HepG2 (cell line): Measurements from ENCODE around the gene TDRD1. TPM values are rescaled to one million over a fixed set of nuclear protein-coding genes. Genes with fewer than 3 reads are reported as not detected.

Source experiments
- DMAP1 ChIP-seq: IDR thresholded peaks from 2 replicates; pipeline ENCODE4 v1.6.1; 2016
- FOXA3 ChIP-seq: IDR thresholded peaks from 2 replicates; pipeline ENCODE4 v1.6.1; 2016; ENCODE audit warnings: missing genetic modification reagents, missing compliant biosample characterization
- GTF2F1 ChIP-seq: fragments of 150-350 bp; IDR thresholded peaks from 2 replicates; pipeline ENCODE4 v1.6.1; 2014; ENCODE audit warnings: low read length
- REL ChIP-seq: sonication (generic); formaldehyde crosslinking; conservative IDR thresholded peaks from 2 replicates; pipeline ENCODE4 v1.8.0; 2022; ENCODE audit warnings: mild to moderate bottlenecking, missing genetic modification reagents, moderate library complexity
- REPIN1 ChIP-seq: sonication (generic); formaldehyde crosslinking; IDR thresholded peaks from 2 replicates; pipeline ENCODE4 v1.8.0; 2022; ENCODE audit warnings: missing genetic modification reagents, low read depth, mild to moderate bottlenecking, borderline replicate concordance
- SIN3A ChIP-seq: IDR thresholded peaks from 2 replicates; pipeline ENCODE4 v1.6.1; 2011; ENCODE audit warnings: low read depth, mild to moderate bottlenecking, control low read depth, low read length, borderline replicate concordance
- ZNF615 ChIP-seq: sonication (generic); formaldehyde crosslinking; IDR thresholded peaks from 2 replicates; pipeline ENCODE4 v1.5.0; 2020; ENCODE audit warnings: mild to moderate bottlenecking, missing genetic modification reagents, borderline replicate concordance
- polyA plus RNA-seq, 8 experiments: library from polyadenylated mRNA; depleted of rRNA in 3 of 8; stranded (reverse) in 7 of 8; unstranded in 1 of 8; fragments of >200 nt; fragmentation: Illumina TruSeq in 4 of 8; extraction: Trizol in 4 of 8; gene quantifications; 2 replicates each; pipeline versions ENCODE4 v1.2.1 to v1.2.3, GENCODE V29; 2011 to 2016; ENCODE audit warnings: low read depth in 4 of 8, missing spikeins in 1 of 8, mixed read lengths in 1 of 8; ENCODE audit not compliant: insufficient read depth in 1 of 8
- total RNA-seq, 5 experiments: library from RNA; depleted of rRNA; stranded (reverse); fragments of >200 nt; fragmentation: Illumina TruSeq; extraction: Trizol; gene quantifications; 2 replicates each; pipeline ENCODE4 v1.2.3, GENCODE V29; 2016; ENCODE audit warnings: low read depth in 1 of 5
- TF ChIP-seq, protein P1 (sequence below): sonication (generic); formaldehyde crosslinking; IDR thresholded peaks from 2 replicates; pipeline ENCODE4 v1.4.0; 2020; ENCODE audit warnings: missing genetic modification reagents, borderline replicate concordance
- TF ChIP-seq, protein P2 (sequence below): sonication (generic); formaldehyde crosslinking; IDR thresholded peaks from 2 replicates; pipeline ENCODE4 v1.9.0; 2021; ENCODE audit warnings: missing genetic modification reagents, mild to moderate bottlenecking, borderline replicate concordance
- TF ChIP-seq, protein P3 (sequence below): sonication (generic); formaldehyde crosslinking; IDR thresholded peaks from 2 replicates; pipeline ENCODE4 v1.4.0; 2020; ENCODE audit warnings: mild to moderate bottlenecking, missing genetic modification reagents
- TF ChIP-seq, protein P4 (sequence below): sonication (generic); formaldehyde crosslinking; IDR thresholded peaks from 2 replicates; pipeline ENCODE4 v1.9.0; 2021; ENCODE audit warnings: missing genetic modification reagents, borderline replicate concordance
- TF ChIP-seq, protein P5 (sequence below): sonication (generic); formaldehyde crosslinking; conservative IDR thresholded peaks from 2 replicates; pipeline ENCODE4 v1.4.0; 2020; ENCODE audit warnings: missing genetic modification reagents
- TF ChIP-seq, protein P6 (sequence below): sonication (generic); formaldehyde crosslinking; IDR thresholded peaks from 2 replicates; pipeline ENCODE4 v1.8.0; 2022; ENCODE audit warnings: mild to moderate bottlenecking, missing genetic modification reagents
- TF ChIP-seq, protein P7 (sequence below): sonication (generic); formaldehyde crosslinking; IDR thresholded peaks from 2 replicates; pipeline ENCODE4 v1.5.1; 2020; ENCODE audit warnings: mild to moderate bottlenecking, moderate library complexity, missing genetic modification reagents

The TDRD1 gene
- total and polyA plus RNA-seq, 2 of the 13 experiments (the other 11 are each of a cell fraction or from before 2014, with no cell fraction given) = not detected

DNA sequence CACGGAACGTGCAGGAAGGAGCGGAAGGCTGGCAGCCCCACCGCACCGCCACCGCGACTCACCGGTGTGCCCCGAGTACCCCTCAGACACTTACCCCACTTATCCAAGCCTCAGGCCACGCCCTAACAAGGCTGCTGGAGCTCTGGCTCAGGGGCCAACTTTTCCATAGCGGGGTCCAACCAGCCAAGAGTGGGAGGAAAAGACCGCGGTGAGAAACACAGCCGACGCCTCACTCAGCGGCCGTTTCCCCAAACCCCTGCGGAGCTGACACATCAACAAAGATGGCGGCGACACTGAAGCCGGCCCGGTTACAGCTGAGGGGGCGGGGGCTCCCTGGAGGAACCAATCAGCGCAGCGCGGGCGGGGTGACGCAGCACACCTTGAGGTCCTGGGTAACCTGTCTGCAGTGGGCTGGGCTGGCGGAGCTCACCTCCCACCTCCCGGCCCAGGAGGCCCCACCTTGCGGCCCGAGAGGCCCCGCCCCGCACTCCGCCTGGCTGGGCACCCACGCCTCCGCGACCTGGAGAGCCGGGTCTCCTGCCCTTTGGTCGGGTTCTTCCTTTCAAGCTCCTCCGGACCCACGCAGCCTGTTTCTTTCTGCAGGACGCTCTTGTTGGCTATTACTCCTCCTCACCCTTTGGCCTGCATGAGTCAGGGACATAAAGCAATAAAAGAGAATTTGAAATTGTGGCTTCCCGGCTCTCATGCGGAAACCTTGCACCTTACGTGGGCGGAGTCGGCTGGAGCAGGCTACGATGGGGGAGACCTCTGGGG, 5.0 kb upstream of the TDRD1 start, which contains the start of gene CCDC186 (continued):
- TF ChIP-seq, protein P1, sequence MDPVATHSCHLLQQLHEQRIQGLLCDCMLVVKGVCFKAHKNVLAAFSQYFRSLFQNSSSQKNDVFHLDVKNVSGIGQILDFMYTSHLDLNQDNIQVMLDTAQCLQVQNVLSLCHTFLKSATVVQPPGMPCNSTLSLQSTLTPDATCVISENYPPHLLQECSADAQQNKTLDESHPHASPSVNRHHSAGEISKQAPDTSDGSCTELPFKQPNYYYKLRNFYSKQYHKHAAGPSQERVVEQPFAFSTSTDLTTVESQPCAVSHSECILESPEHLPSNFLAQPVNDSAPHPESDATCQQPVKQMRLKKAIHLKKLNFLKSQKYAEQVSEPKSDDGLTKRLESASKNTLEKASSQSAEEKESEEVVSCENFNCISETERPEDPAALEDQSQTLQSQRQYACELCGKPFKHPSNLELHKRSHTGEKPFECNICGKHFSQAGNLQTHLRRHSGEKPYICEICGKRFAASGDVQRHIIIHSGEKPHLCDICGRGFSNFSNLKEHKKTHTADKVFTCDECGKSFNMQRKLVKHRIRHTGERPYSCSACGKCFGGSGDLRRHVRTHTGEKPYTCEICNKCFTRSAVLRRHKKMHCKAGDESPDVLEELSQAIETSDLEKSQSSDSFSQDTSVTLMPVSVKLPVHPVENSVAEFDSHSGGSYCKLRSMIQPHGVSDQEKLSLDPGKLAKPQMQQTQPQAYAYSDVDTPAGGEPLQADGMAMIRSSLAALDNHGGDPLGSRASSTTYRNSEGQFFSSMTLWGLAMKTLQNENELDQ (CRISPR knock-in tag) = no peak
- TF ChIP-seq, protein P2, sequence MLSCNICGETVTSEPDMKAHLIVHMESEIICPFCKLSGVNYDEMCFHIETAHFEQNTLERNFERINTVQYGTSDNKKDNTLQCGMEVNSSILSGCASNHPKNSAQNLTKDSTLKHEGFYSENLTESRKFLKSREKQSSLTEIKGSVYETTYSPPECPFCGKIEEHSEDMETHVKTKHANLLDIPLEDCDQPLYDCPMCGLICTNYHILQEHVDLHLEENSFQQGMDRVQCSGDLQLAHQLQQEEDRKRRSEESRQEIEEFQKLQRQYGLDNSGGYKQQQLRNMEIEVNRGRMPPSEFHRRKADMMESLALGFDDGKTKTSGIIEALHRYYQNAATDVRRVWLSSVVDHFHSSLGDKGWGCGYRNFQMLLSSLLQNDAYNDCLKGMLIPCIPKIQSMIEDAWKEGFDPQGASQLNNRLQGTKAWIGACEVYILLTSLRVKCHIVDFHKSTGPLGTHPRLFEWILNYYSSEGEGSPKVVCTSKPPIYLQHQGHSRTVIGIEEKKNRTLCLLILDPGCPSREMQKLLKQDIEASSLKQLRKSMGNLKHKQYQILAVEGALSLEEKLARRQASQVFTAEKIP (CRISPR knock-in tag) = no peak
- TF ChIP-seq GTF2F1 = no peak
- TF ChIP-seq ZNF615 (CRISPR knock-in tag) = 0 out of 2 replicates have a peak, but pooled peaks have one; percentile 16
- TF ChIP-seq FOXA3 (CRISPR knock-in tag) = 0 out of 2 replicates have a peak, but pooled peaks have one; percentile 34
- no peak for TF ChIP-seq REPIN1
- TF ChIP-seq, protein P3, sequence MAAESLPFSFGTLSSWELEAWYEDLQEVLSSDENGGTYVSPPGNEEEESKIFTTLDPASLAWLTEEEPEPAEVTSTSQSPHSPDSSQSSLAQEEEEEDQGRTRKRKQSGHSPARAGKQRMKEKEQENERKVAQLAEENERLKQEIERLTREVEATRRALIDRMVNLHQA = no peak
- TF ChIP-seq SIN3A = peak; percentile 91
- TF ChIP-seq, protein P4, sequence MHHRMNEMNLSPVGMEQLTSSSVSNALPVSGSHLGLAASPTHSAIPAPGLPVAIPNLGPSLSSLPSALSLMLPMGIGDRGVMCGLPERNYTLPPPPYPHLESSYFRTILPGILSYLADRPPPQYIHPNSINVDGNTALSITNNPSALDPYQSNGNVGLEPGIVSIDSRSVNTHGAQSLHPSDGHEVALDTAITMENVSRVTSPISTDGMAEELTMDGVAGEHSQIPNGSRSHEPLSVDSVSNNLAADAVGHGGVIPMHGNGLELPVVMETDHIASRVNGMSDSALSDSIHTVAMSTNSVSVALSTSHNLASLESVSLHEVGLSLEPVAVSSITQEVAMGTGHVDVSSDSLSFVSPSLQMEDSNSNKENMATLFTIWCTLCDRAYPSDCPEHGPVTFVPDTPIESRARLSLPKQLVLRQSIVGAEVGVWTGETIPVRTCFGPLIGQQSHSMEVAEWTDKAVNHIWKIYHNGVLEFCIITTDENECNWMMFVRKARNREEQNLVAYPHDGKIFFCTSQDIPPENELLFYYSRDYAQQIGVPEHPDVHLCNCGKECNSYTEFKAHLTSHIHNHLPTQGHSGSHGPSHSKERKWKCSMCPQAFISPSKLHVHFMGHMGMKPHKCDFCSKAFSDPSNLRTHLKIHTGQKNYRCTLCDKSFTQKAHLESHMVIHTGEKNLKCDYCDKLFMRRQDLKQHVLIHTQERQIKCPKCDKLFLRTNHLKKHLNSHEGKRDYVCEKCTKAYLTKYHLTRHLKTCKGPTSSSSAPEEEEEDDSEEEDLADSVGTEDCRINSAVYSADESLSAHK = 0 out of 2 replicates have a peak, but pooled peaks have one; percentile 54
- peak; percentile 77 for TF ChIP-seq DMAP1 (CRISPR knock-in tag)
- TF ChIP-seq, protein P5, sequence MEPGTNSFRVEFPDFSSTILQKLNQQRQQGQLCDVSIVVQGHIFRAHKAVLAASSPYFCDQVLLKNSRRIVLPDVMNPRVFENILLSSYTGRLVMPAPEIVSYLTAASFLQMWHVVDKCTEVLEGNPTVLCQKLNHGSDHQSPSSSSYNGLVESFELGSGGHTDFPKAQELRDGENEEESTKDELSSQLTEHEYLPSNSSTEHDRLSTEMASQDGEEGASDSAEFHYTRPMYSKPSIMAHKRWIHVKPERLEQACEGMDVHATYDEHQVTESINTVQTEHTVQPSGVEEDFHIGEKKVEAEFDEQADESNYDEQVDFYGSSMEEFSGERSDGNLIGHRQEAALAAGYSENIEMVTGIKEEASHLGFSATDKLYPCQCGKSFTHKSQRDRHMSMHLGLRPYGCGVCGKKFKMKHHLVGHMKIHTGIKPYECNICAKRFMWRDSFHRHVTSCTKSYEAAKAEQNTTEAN (CRISPR knock-in tag) = no peak
- TF ChIP-seq, protein P6, sequence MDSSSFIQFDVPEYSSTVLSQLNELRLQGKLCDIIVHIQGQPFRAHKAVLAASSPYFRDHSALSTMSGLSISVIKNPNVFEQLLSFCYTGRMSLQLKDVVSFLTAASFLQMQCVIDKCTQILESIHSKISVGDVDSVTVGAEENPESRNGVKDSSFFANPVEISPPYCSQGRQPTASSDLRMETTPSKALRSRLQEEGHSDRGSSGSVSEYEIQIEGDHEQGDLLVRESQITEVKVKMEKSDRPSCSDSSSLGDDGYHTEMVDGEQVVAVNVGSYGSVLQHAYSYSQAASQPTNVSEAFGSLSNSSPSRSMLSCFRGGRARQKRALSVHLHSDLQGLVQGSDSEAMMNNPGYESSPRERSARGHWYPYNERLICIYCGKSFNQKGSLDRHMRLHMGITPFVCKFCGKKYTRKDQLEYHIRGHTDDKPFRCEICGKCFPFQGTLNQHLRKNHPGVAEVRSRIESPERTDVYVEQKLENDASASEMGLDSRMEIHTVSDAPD = no peak
- TF ChIP-seq REL (CRISPR knock-in tag) = no peak
- TF ChIP-seq, protein P7, sequence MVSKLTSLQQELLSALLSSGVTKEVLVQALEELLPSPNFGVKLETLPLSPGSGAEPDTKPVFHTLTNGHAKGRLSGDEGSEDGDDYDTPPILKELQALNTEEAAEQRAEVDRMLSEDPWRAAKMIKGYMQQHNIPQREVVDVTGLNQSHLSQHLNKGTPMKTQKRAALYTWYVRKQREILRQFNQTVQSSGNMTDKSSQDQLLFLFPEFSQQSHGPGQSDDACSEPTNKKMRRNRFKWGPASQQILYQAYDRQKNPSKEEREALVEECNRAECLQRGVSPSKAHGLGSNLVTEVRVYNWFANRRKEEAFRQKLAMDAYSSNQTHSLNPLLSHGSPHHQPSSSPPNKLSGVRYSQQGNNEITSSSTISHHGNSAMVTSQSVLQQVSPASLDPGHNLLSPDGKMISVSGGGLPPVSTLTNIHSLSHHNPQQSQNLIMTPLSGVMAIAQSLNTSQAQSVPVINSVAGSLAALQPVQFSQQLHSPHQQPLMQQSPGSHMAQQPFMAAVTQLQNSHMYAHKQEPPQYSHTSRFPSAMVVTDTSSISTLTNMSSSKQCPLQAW (CRISPR knock-in tag) = peak; percentile 66; the same call in 1 of the 2 replicates
